Measurements from ENCODE around the gene KRTAP6-1.

GRCh38 chr21:30623362-30623761 lies 9.6 kb upstream of the KRTAP6-1 start:
- TF ChIP-seq CTCF (IDR thresholded peaks at IDR 0.05), result no peak
- no peak for TF ChIP-seq POLR2A (IDR thresholded peaks at IDR 0.05)

Measured in right lobe of liver (tissue), 4 donors.